ENCODE measurements around the gene CNKSR3. TPM values are rescaled to one million over a fixed set of nuclear protein-coding genes. Genes with fewer than 3 reads are reported as not detected.

The CNKSR3 gene
- total RNA-seq, 1 donor from 2014 or later: 7.4 TPM

GRCh38 chr6:154496793-154497517 is 13.5 kb downstream of the CNKSR3 start:
- intact Hi-C loops (cut with DNase I): no loop called here
- H3K4me1 ChIP-seq: no peaks in the 10 kb centered on the region
- no peak overlapping the region for H3K4me3 ChIP-seq
- H3K9me3 ChIP-seq: no peaks in the 10 kb centered on the region
- no peaks in the 10 kb centered on the region for H3K36me3 ChIP-seq
- H3K27ac ChIP-seq: no peak overlapping the region
- no peak for TF ChIP-seq CTCF (IDR thresholded peaks at IDR 0.05)
- no peak for TF ChIP-seq POLR2A (IDR thresholded peaks at IDR 0.05)
- TF ChIP-seq POLR2AphosphoS5 (IDR thresholded peaks at IDR 0.05; ENCODE audit: insufficient read depth in 1 of 2, low read depth in 1 of 2): no peak
- no peaks in the 10 kb centered on the region for H3K27me3 ChIP-seq
- no peak for DNase-seq (ENCODE audit: extremely low spot score in 2 of 2)

GRCh38 chr6:154496186-154496585 is 14.3 kb downstream of the CNKSR3 start:
- Histone ChIP-seq H3K9me3 (no peaks in the 10 kb centered on the region), H3K27me3 (no peaks in the 10 kb centered on the region), H3K4me3 (no peak overlapping the region), H3K27ac (no peak overlapping the region), H3K36me3 (no peaks in the 10 kb centered on the region), H3K4me1 (no peaks in the 10 kb centered on the region)
- intact Hi-C loops (cut with DNase I): no loop called here
- TF ChIP-seq CTCF (IDR thresholded peaks at IDR 0.05) (no peak), POLR2AphosphoS5 (IDR thresholded peaks at IDR 0.05; ENCODE audit: insufficient read depth in 1 of 2, low read depth in 1 of 2) (no peak), POLR2A (IDR thresholded peaks at IDR 0.05) (no peak)
- DNase-seq (ENCODE audit: extremely low spot score in 2 of 2): no peak

DNA sequence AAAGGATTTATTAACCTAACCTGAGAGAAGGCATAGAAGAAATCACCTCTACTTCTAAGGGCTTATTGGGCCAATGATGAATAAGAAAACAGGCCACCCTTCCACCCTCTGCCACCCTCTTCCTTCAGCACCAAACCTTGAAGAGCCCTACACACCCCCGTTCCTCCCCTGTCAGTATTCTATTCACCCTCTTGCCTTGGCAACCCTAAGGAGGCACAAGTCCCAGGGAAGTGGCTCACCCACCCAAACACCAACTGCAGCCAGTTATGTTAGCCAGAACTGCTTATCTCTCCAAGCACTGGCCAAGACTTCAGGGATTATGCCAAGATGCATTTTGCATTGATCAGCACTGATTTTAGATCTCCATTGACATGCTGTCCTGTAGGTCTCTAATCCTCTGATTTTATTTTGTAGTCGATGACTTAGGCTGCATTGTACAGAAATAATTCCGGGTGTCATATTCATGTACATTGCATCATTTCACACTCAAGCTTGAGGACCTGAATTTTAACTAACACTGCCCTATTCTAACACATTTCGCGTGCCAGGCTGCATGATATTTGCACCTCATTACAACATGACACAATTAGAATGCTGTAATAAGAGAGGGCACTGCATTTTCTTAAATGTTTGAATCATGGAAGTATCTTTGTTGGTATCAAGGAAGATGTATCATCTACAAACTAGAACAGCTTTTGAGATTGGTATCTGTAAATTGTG is 15.7 kb downstream of the CNKSR3 start:
- TF ChIP-seq POLR2AphosphoS5 (IDR thresholded peaks at IDR 0.05; ENCODE audit: insufficient read depth in 1 of 2, low read depth in 1 of 2) (no peak), CTCF (IDR thresholded peaks at IDR 0.05) (no peak), POLR2A (IDR thresholded peaks at IDR 0.05) (no peak)
- Histone ChIP-seq H3K36me3 (no peaks in the 10 kb centered on the region), H3K27ac (no peak overlapping the region), H3K4me3 (no peak overlapping the region), H3K4me1 (no peaks in the 10 kb centered on the region), H3K9me3 (no peaks in the 10 kb centered on the region), H3K27me3 (no peaks in the 10 kb centered on the region)
- intact Hi-C loops (cut with DNase I): no loop called here
- DNase-seq (ENCODE audit: extremely low spot score in 2 of 2): no peak

DNA sequence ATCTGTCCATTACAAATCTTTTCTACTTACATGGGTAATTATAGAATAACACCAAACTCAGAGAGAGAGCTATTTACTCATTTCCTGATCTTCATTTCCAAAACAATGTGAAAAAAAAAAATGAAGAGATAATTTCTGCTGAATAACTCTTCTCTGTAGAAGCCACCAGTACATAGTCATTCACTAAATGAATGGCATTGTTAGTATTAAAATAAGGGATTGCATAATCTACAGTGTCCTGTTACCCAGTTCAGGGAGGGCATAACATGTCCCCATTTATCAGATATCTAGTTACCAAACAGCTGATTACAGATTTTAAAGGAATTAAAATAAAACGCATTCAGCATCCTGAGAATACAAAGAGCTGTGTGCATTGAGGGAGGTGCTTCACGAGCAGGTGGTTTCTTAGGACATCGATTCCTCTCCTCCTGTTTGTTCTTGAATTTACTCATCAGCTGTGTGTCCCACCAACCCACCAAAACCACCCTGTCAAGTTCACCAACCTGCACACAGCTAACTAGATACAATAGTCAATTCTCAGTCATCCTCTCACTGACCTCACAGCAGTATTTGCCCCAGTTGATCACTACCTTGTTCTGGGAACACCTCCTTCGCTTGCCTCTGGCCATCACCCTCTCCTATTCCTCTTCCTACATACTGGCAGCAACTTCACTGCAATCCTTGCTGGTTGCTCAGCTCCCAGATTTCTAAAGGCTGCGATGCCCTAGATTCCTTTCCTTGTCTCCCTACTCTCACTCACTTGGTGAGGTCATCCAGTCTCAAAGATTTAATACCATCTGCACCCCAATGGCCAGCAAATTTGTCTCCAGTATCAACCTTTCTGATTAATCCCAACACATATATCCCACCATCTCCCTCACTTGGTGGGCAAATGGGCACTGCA is 18.7 kb downstream of the CNKSR3 start:
- no peaks in the 10 kb centered on the region for H3K36me3 ChIP-seq
- peaks cover 4% of the 10 kb centered on the region for H3K4me1 ChIP-seq
- no peaks in the 10 kb centered on the region for H3K27me3 ChIP-seq
- no peaks in the 10 kb centered on the region for H3K9me3 ChIP-seq
- H3K4me3 ChIP-seq: no peak overlapping the region
- DNase-seq (ENCODE audit: extremely low spot score in 2 of 2): no peak
- H3K27ac ChIP-seq: no peak overlapping the region
- intact Hi-C loops (cut with DNase I): no loop called here
- TF ChIP-seq CTCF (IDR thresholded peaks at IDR 0.05) (no peak), POLR2AphosphoS5 (IDR thresholded peaks at IDR 0.05; ENCODE audit: insufficient read depth in 1 of 2, low read depth in 1 of 2) (no peak), POLR2A (IDR thresholded peaks at IDR 0.05) (no peak)
